ENCODE results near the gene RFFL.

DNA sequence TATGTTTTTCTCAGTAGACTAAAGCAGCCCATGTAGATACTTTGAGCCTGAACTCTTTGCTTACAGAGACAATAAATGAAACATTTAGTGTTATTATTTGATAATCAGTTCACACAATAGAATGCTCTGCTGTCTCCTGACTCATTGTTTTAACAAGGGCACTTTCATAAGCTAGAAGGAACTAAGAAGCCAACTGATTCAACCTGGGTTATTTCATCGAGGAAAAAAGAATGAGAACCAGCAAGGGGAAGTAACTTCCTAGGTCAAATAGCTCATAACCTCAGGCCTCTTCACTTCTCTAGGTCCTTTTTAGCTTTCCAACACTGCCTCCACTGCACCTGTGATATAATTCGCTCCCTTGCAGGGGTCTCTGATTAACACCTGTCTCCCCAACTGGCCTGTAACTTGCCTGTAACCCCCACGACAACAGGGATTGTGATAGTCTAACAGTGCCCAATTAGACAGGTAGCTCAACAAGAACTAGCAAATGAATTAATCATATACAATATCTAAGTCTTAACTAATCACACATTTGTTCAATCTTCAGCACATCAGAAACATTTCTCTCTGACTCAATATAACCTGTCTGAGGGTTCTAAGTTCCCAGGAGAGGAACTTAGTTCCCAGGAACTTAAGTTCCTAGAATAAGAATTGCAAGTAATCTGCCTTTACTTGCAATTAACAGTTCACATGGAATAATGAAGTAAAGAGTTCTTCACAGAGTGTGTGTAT, 34.8 kb downstream of the RFFL start:
- TF ChIP-seq, protein P1, sequence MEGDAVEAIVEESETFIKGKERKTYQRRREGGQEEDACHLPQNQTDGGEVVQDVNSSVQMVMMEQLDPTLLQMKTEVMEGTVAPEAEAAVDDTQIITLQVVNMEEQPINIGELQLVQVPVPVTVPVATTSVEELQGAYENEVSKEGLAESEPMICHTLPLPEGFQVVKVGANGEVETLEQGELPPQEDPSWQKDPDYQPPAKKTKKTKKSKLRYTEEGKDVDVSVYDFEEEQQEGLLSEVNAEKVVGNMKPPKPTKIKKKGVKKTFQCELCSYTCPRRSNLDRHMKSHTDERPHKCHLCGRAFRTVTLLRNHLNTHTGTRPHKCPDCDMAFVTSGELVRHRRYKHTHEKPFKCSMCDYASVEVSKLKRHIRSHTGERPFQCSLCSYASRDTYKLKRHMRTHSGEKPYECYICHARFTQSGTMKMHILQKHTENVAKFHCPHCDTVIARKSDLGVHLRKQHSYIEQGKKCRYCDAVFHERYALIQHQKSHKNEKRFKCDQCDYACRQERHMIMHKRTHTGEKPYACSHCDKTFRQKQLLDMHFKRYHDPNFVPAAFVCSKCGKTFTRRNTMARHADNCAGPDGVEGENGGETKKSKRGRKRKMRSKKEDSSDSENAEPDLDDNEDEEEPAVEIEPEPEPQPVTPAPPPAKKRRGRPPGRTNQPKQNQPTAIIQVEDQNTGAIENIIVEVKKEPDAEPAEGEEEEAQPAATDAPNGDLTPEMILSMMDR (IDR thresholded peaks at IDR 0.05) = no peak
- no peak for TF ChIP-seq POLR2A (IDR thresholded peaks at IDR 0.05)
